Measurements from ENCODE around the gene IGSF8. TPM values are rescaled to one million over a fixed set of nuclear protein-coding genes. Genes with fewer than 3 reads are reported as not detected.
"Not testable (repeated sequence)": the region's sequence is repeated elsewhere in the genome, so short reads cannot be mapped to it uniquely, and the experiment has no call there.

The IGSF8 gene
- total RNA-seq, 1 experiment from 2014 or later = 30.6 TPM

GRCh38 chr1:160131803-160132565, 33.6 kb upstream of the IGSF8 start:
- H3K27me3 ChIP-seq (replicated peaks) = no peaks in the 10 kb centered on the region
- H3K9me3 ChIP-seq (replicated peaks) = no peaks in the 10 kb centered on the region
- H3K36me3 ChIP-seq = no peaks in the 10 kb centered on the region
- H3K4me1 ChIP-seq (replicated peaks) = peaks cover 12% of the 10 kb centered on the region
- no peak overlapping the region for H3K4me3 ChIP-seq
- DNase-seq (ENCODE audit: low read depth in 1 of 2, low spot score in 2 of 2) = no peak
- no peak overlapping the region for H3K27ac ChIP-seq

GRCh38 chr1:160130939-160131338, 32.5 kb upstream of the IGSF8 start:
- Histone ChIP-seq H3K4me1 (replicated peaks) (peaks cover 20% of the 10 kb centered on the region), H3K4me3 (no peak overlapping the region), H3K27ac (no peak overlapping the region), H3K36me3 (no peaks in the 10 kb centered on the region), H3K9me3 (replicated peaks) (no peaks in the 10 kb centered on the region), H3K27me3 (replicated peaks) (no peaks in the 10 kb centered on the region)
- no peak for DNase-seq (ENCODE audit: low read depth in 1 of 2, low spot score in 2 of 2)

GRCh38 chr1:160130486-160130885, 32.1 kb upstream of the IGSF8 start:
- DNase-seq (ENCODE audit: low read depth in 1 of 2, low spot score in 2 of 2) = no peak
- no peaks in the 10 kb centered on the region for H3K36me3 ChIP-seq
- no peak overlapping the region for H3K27ac ChIP-seq
- H3K4me1 ChIP-seq (replicated peaks) = peaks cover 24% of the 10 kb centered on the region
- no peaks in the 10 kb centered on the region for H3K9me3 ChIP-seq (replicated peaks)
- no peak overlapping the region for H3K4me3 ChIP-seq
- no peaks in the 10 kb centered on the region for H3K27me3 ChIP-seq (replicated peaks)

- DNase-seq (ENCODE audit: low read depth in 1 of 2, low spot score in 2 of 2) = no peak
- Histone ChIP-seq H3K27ac (no peak overlapping the region), H3K4me1 (replicated peaks) (peaks cover 29% of the 10 kb centered on the region)
Measured at GRCh38 chr1:160129966-160130365, 31.5 kb upstream of the IGSF8 start.

GRCh38 chr1:160129558-160129957, 31.1 kb upstream of the IGSF8 start:
- H3K4me1 ChIP-seq (replicated peaks) = peaks cover 33% of the 10 kb centered on the region
- no peak overlapping the region for H3K4me3 ChIP-seq
- H3K27ac ChIP-seq = no peak overlapping the region
- no peaks in the 10 kb centered on the region for H3K27me3 ChIP-seq (replicated peaks)
- DNase-seq (ENCODE audit: low read depth in 1 of 2, low spot score in 2 of 2) = no peak
- H3K36me3 ChIP-seq = no peaks in the 10 kb centered on the region
- no peaks in the 10 kb centered on the region for H3K9me3 ChIP-seq (replicated peaks)

More at GRCh38 chr1:160129966-160130365, 31.5 kb upstream of the IGSF8 start:
- H3K36me3 ChIP-seq = no peaks in the 10 kb centered on the region
- H3K27me3 ChIP-seq (replicated peaks) = no peaks in the 10 kb centered on the region
- no peak overlapping the region for H3K4me3 ChIP-seq
- H3K9me3 ChIP-seq (replicated peaks) = no peaks in the 10 kb centered on the region

GRCh38 chr1:160129046-160129445, 30.6 kb upstream of the IGSF8 start:
- H3K4me1 ChIP-seq (replicated peaks) = peaks cover 38% of the 10 kb centered on the region
- no peaks in the 10 kb centered on the region for H3K9me3 ChIP-seq (replicated peaks)
- H3K4me3 ChIP-seq = no peak overlapping the region
- no peaks in the 10 kb centered on the region for H3K36me3 ChIP-seq
- H3K27me3 ChIP-seq (replicated peaks) = no peaks in the 10 kb centered on the region
- no peak for DNase-seq (ENCODE audit: low read depth in 1 of 2, low spot score in 2 of 2)
- no peak overlapping the region for H3K27ac ChIP-seq

GRCh38 chr1:160128636-160129035, 30.2 kb upstream of the IGSF8 start:
- Histone ChIP-seq H3K27me3 (replicated peaks) (no peaks in the 10 kb centered on the region), H3K4me3 (no peak overlapping the region), H3K4me1 (replicated peaks) (peaks cover 43% of the 10 kb centered on the region), H3K36me3 (no peaks in the 10 kb centered on the region), H3K9me3 (replicated peaks) (no peaks in the 10 kb centered on the region), H3K27ac (no peak overlapping the region)
- no peak for DNase-seq (ENCODE audit: low read depth in 1 of 2, low spot score in 2 of 2)

- peak; percentile 54 to 63 for DNase-seq (ENCODE audit: low read depth in 1 of 2, low spot score in 2 of 2)
- H3K27ac ChIP-seq = peak overlapping the region; percentile 37; the same call in 1 of the 2 replicates
Measured at GRCh38 chr1:160127865-160128523, 29.6 kb upstream of the IGSF8 start.

GRCh38 chr1:160127381-160127780, 29.0 kb upstream of the IGSF8 start:
- H3K27ac ChIP-seq = no peak overlapping the region

More at GRCh38 chr1:160127865-160128523, 29.6 kb upstream of the IGSF8 start:
- no peaks in the 10 kb centered on the region for H3K9me3 ChIP-seq (replicated peaks)
- no peaks in the 10 kb centered on the region for H3K36me3 ChIP-seq
- H3K4me1 ChIP-seq (replicated peaks) = peaks cover 45% of the 10 kb centered on the region
- H3K27me3 ChIP-seq (replicated peaks) = no peaks in the 10 kb centered on the region
- H3K4me3 ChIP-seq = no peak overlapping the region

GRCh38 chr1:160126342-160126741, 27.9 kb upstream of the IGSF8 start:
- not testable (repeated sequence) for H3K4me3 ChIP-seq; H3K9me3 ChIP-seq (replicated peaks); H3K27me3 ChIP-seq (replicated peaks); H3K36me3 ChIP-seq; DNase-seq (ENCODE audit: low read depth in 1 of 2, low spot score in 2 of 2)
- Histone ChIP-seq H3K27ac (peak overlapping the region; percentile 74; the same call in 1 of the 2 replicates), H3K4me1 (replicated peaks) (peaks cover 45% of the 10 kb centered on the region)

More at GRCh38 chr1:160127381-160127780, 29.0 kb upstream of the IGSF8 start:
- Histone ChIP-seq H3K4me3 (no peak overlapping the region), H3K4me1 (replicated peaks) (peaks cover 45% of the 10 kb centered on the region), H3K27me3 (replicated peaks) (no peaks in the 10 kb centered on the region), H3K36me3 (no peaks in the 10 kb centered on the region), H3K9me3 (replicated peaks) (no peaks in the 10 kb centered on the region)
- no peak for DNase-seq (ENCODE audit: low read depth in 1 of 2, low spot score in 2 of 2)

GRCh38 chr1:160125746-160126145, 27.3 kb upstream of the IGSF8 start:
- Histone ChIP-seq H3K4me3 (no peak overlapping the region), H3K27me3 (replicated peaks) (no peaks in the 10 kb centered on the region), H3K9me3 (replicated peaks) (no peaks in the 10 kb centered on the region), H3K4me1 (replicated peaks) (peaks cover 45% of the 10 kb centered on the region), H3K27ac (peak overlapping the region; percentile 74), H3K36me3 (no peaks in the 10 kb centered on the region)
- peak in 1 of 2 experiments; percentile 31 for DNase-seq (ENCODE audit: low read depth in 1 of 2, low spot score in 2 of 2)

- Histone ChIP-seq H3K27me3 (replicated peaks) (no peaks in the 10 kb centered on the region), H3K27ac (peak overlapping the region; percentile 84), H3K9me3 (replicated peaks) (no peaks in the 10 kb centered on the region), H3K36me3 (no peaks in the 10 kb centered on the region), H3K4me1 (replicated peaks) (peaks cover 45% of the 10 kb centered on the region), H3K4me3 (no peak overlapping the region)
- DNase-seq (ENCODE audit: low read depth in 1 of 2, low spot score in 2 of 2) = peak; percentile 88 to 96
Measured at GRCh38 chr1:160124705-160125478, 26.5 kb upstream of the IGSF8 start.

- no peak overlapping the region for H3K4me3 ChIP-seq
- no peaks in the 10 kb centered on the region for H3K9me3 ChIP-seq (replicated peaks)
- no peak for DNase-seq (ENCODE audit: low read depth in 1 of 2, low spot score in 2 of 2)
- peak overlapping the region; percentile 84 for H3K27ac ChIP-seq
- peaks cover 45% of the 10 kb centered on the region for H3K4me1 ChIP-seq (replicated peaks)
- H3K36me3 ChIP-seq = no peaks in the 10 kb centered on the region
- H3K27me3 ChIP-seq (replicated peaks) = no peaks in the 10 kb centered on the region
Measured at GRCh38 chr1:160123726-160124125, 25.3 kb upstream of the IGSF8 start.
